Endothelial cell (in vitro differentiated cells): ENCODE results near the gene UMPS. TPM values are rescaled to one million over a fixed set of nuclear protein-coding genes. Genes with fewer than 3 reads are reported as not detected.
"Not testable (repeated sequence)": the region's sequence is repeated elsewhere in the genome, so short reads cannot be mapped to it uniquely, and the experiment has no call there.

Experiments
- DNase-seq: peaks from one replicate; pipeline ENCODE4 v3.0.0; 2021; ENCODE audit warnings: low spot score
- H3K27ac Mint-ChIP-seq: one replicate; pipeline ENCODE4 v1.8.0; 2021; ENCODE audit warnings: mixed read lengths, inconsistent platforms; ENCODE audit not compliant: unreplicated experiment
- H3K27me3 Mint-ChIP-seq: one replicate; pipeline ENCODE4 v1.8.0; 2021; ENCODE audit warnings: mild to moderate bottlenecking, moderate library complexity, mixed read lengths, inconsistent platforms; ENCODE audit not compliant: unreplicated experiment
- H3K36me3 Mint-ChIP-seq: one replicate; pipeline ENCODE4 v1.8.0; 2021; ENCODE audit warnings: mild to moderate bottlenecking, low read depth, mixed read lengths, inconsistent platforms; ENCODE audit not compliant: unreplicated experiment
- H3K4me1 Mint-ChIP-seq: one replicate; pipeline ENCODE4 v1.8.0; 2021; ENCODE audit warnings: mild to moderate bottlenecking, mixed read lengths, inconsistent platforms; ENCODE audit not compliant: unreplicated experiment
- H3K4me3 Mint-ChIP-seq: one replicate; pipeline ENCODE4 v1.8.0; 2021; ENCODE audit warnings: mild to moderate bottlenecking, mixed read lengths, inconsistent platforms; ENCODE audit not compliant: unreplicated experiment
- H3K9me3 Mint-ChIP-seq: one replicate; pipeline ENCODE4 v1.8.0; 2021; ENCODE audit warnings: mixed read lengths, inconsistent platforms; ENCODE audit not compliant: unreplicated experiment
- total RNA-seq: library from RNA; stranded (reverse); fragmentation: NEBNext Ultra II Directional; extraction: Animal tissue kit (Norgen Biotek cat#: 25700); gene quantifications from one replicate; pipeline ENCODE4 v1.2.1, GENCODE V29; 2021; ENCODE audit not compliant: unreplicated experiment
- TF ChIP-seq, protein P1 (sequence below): fragments of 200-600 bp; sonication (generic); IDR thresholded peaks from one replicate; pipeline ENCODE4 v1.5.0; 2021; ENCODE audit warnings: antibody characterized with exemption; ENCODE audit not compliant: unreplicated experiment

UMPS gene
- total RNA-seq, 1 donor from 2014 or later = 27.1 TPM

DNA sequence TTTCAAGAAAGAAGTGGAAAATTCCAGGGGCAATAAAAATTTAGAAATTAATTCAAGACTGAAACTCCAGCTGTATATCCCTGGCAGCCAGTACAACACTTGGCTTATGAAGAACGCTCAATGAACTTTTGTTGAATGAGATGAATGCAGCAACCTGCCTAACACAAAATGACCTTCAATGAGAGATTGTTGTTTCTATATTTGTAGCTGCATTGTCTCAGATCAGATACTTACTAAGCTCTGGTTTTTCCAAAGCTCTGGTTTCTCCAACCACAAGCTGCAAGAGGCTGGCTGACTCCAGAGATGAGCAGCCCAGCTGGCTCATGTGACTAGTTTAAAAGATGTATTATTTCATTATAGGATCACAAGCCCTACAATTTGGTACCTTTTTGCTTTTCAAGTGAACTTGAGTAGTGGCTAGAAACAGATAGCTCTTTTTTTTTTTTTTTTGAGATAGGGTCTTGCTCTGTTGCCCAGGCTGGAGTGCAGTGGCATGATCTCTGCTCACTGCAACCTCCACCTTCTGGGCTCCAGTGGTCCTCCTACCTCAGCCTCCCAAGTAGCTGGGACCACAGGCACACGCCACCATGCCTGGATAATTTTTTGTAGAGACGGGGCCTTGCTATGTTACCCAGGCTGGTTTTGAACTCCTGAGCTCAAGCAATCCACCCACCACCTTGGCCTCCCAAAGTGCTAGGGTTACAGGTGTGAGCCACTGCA lies 57.4 kb downstream of the UMPS start:
- Mint-ChIP-seq H3K27ac (no peak overlapping the region), H3K4me1 (peaks cover 16% of the 10 kb centered on the region), H3K4me3 (no peak overlapping the region), H3K27me3 (peaks cover 1% of the 10 kb centered on the region), H3K36me3 (no peaks in the 10 kb centered on the region), H3K9me3 (no peaks in the 10 kb centered on the region)
- TF ChIP-seq, protein P1, sequence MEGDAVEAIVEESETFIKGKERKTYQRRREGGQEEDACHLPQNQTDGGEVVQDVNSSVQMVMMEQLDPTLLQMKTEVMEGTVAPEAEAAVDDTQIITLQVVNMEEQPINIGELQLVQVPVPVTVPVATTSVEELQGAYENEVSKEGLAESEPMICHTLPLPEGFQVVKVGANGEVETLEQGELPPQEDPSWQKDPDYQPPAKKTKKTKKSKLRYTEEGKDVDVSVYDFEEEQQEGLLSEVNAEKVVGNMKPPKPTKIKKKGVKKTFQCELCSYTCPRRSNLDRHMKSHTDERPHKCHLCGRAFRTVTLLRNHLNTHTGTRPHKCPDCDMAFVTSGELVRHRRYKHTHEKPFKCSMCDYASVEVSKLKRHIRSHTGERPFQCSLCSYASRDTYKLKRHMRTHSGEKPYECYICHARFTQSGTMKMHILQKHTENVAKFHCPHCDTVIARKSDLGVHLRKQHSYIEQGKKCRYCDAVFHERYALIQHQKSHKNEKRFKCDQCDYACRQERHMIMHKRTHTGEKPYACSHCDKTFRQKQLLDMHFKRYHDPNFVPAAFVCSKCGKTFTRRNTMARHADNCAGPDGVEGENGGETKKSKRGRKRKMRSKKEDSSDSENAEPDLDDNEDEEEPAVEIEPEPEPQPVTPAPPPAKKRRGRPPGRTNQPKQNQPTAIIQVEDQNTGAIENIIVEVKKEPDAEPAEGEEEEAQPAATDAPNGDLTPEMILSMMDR = no peak
- DNase-seq = no peak

DNA sequence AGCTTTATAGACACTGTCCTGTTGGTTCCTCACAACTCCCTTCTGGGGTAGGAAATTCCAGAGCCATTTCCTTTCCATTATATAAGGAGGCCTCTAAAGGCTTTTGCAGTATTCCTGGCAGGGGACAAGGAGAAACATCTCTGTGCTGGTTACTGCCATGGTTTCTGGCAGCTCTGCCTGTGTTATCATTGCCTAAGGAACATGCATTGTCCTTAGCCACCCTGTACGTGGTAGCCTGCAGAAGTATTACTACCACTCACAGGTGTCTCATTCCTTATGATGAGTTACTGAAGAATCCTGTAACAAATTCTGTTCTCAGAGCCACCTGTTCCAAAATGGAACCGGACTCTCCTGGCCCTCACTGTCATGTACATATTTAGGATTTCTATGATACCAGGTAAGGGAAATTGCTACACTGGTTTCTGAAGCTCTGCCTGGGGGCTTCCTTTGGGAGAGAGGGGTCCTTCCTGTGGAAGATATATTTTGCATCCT lies 58.0 kb downstream of the UMPS start:
- DNase-seq = no peak
- no peak overlapping the region for H3K4me3 Mint-ChIP-seq
- TF ChIP-seq, protein P1 = no peak
- H3K27ac Mint-ChIP-seq = no peak overlapping the region
- no peaks in the 10 kb centered on the region for H3K9me3 Mint-ChIP-seq
- peaks cover 16% of the 10 kb centered on the region for H3K4me1 Mint-ChIP-seq
- H3K36me3 Mint-ChIP-seq = no peaks in the 10 kb centered on the region
- H3K27me3 Mint-ChIP-seq = peaks cover 1% of the 10 kb centered on the region

DNA sequence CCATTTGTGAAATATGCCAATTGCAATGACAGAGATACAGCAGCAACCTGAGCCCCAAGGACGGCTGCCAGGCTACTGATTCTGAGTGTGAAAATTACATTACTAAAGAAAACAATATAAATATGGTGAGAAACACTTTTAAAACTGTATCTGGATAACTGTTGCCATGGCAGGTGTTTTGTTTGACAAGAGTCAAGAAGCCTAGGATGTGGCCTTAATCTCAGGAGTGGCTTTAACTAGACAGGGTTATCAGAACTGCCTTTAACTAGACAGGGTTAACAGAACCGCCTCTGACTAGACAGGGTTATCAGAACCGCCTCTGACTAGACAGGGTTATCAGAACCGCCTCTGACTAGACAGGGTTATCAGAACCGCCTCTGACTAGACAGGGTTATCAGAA lies 58.9 kb downstream of the UMPS start:
- not testable (repeated sequence) for H3K9me3 Mint-ChIP-seq, H3K36me3 Mint-ChIP-seq, DNase-seq, H3K27me3 Mint-ChIP-seq, H3K4me3 Mint-ChIP-seq, H3K27ac Mint-ChIP-seq
- peaks cover 16% of the 10 kb centered on the region for H3K4me1 Mint-ChIP-seq

DNA sequence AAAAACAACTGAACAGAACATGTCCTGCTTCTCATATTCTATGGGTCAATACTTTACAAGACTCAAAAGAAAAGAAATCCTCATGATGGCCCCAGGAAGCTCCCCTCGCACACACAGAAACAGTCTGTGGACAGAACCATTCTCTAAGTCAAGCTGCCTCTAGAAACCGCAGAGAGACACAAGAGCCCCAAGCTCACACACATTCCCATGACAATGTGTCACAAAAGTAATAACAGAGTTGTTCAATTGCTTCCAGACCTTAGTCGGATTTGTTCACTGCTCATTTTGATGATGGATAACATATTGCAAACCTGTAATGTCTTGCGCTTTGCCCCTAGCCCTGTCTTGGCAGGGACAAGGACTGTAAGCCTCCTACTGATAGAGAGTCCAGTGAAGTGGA lies 60.9 kb downstream of the UMPS start:
- H3K27me3 Mint-ChIP-seq = peaks cover 1% of the 10 kb centered on the region
- TF ChIP-seq, protein P1 = no peak
- DNase-seq = no peak
- H3K4me1 Mint-ChIP-seq = peaks cover 16% of the 10 kb centered on the region
- H3K36me3 Mint-ChIP-seq = peaks cover 13% of the 10 kb centered on the region
- no peaks in the 10 kb centered on the region for H3K9me3 Mint-ChIP-seq
- H3K4me3 Mint-ChIP-seq = no peak overlapping the region
- no peak overlapping the region for H3K27ac Mint-ChIP-seq

DNA sequence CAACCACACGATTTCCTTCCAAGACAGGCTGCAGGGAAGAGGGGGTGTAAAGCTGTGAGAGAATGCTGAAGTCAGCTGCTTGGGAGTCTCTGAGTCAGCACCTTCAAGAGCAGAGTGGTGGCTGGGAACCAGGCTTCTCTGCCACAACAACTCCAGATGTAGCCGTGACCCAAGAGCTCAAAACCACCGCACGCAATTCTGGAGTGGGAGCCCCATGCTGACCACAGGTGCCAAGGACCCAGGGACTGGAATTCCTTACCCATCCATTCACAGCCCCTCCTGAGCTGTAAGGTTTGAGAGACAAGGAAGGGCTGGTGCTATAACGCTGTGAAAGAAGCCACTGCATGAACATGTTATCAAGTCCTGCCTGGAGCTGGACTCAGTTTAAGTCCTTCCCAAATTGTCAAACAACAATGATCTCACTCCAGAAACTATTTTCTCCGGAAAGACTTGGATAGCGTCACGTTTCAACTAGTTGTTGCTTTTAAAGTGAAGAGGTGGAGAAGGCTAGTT lies 61.4 kb downstream of the UMPS start:
- Mint-ChIP-seq H3K4me3 (no peak overlapping the region), H3K27ac (no peak overlapping the region), H3K4me1 (peaks cover 12% of the 10 kb centered on the region), H3K36me3 (peaks cover 13% of the 10 kb centered on the region), H3K27me3 (no peaks in the 10 kb centered on the region), H3K9me3 (no peaks in the 10 kb centered on the region)
- DNase-seq = no peak
- TF ChIP-seq, protein P1 = no peak
